GM19025 (cell line): ENCODE measurements around the gene GRIK2.

ENCODE experiments used
- ATAC-seq: cut with Tn5 transposase; IDR thresholded peaks from one replicate; pipeline ENCODE4 v1.9.1; 2021; ENCODE audit warnings: mild to moderate bottlenecking, low read depth, moderate library complexity; ENCODE audit not compliant: unreplicated experiment

The GRIK2 gene

GRCh38 chr6:101760843-101761621 is 367.5 kb downstream of the GRIK2 start:
- no peak for ATAC-seq

GRCh38 chr6:101762851-101763250 is 369.3 kb downstream of the GRIK2 start:
- ATAC-seq: no peak

GRCh38 chr6:101765281-101765680 is 371.8 kb downstream of the GRIK2 start:
- ATAC-seq: no peak

- no peak for ATAC-seq
These were observed 376.6 kb downstream of the GRIK2 start for GRCh38 chr6:101770116-101770515.

- ATAC-seq: no peak
These were observed 383.4 kb downstream of the GRIK2 start for GRCh38 chr6:101776919-101777350.

- ATAC-seq: no peak
These were observed 384.1 kb downstream of the GRIK2 start for GRCh38 chr6:101777646-101778045.

GRCh38 chr6:101779051-101779844 is 385.7 kb downstream of the GRIK2 start:
- no peak for ATAC-seq

- ATAC-seq: no peak
These were observed 389.8 kb downstream of the GRIK2 start for GRCh38 chr6:101783287-101783686.

GRCh38 chr6:101784094-101784493 is 390.6 kb downstream of the GRIK2 start:
- ATAC-seq: no peak

GRCh38 chr6:101799531-101799930 is 406.0 kb downstream of the GRIK2 start:
- no peak for ATAC-seq

GRCh38 chr6:101800598-101800997 is 407.1 kb downstream of the GRIK2 start:
- no peak for ATAC-seq

GRCh38 chr6:101803136-101803535 is 409.6 kb downstream of the GRIK2 start:
- ATAC-seq: no peak

GRCh38 chr6:101806241-101806640 is 412.7 kb downstream of the GRIK2 start:
- ATAC-seq: no peak

GRCh38 chr6:101811108-101811507 is 417.6 kb downstream of the GRIK2 start:
- no peak for ATAC-seq

- no peak for ATAC-seq
These were observed 423.2 kb downstream of the GRIK2 start for GRCh38 chr6:101816716-101817115.

- ATAC-seq: no peak
These were observed 424.5 kb downstream of the GRIK2 start for GRCh38 chr6:101818051-101818450.

GRCh38 chr6:101824551-101825345 is 431.2 kb downstream of the GRIK2 start:
- no peak for ATAC-seq

- no peak for ATAC-seq
These were observed 432.8 kb downstream of the GRIK2 start for GRCh38 chr6:101826269-101826668.

- ATAC-seq: no peak
These were observed 433.2 kb downstream of the GRIK2 start for GRCh38 chr6:101826678-101827077.

GRCh38 chr6:101830501-101831031 is 437.1 kb downstream of the GRIK2 start:
- ATAC-seq: no peak

- ATAC-seq: no peak
These were observed 438.9 kb downstream of the GRIK2 start for GRCh38 chr6:101832371-101832770.
